Lung microvascular endothelial cell (primary cell): ENCODE measurements around the gene GALNT5. TPM values are rescaled to one million over a fixed set of nuclear protein-coding genes. Genes with fewer than 3 reads are reported as not detected.

ENCODE experiments used
- total RNA-seq: library from RNA; depleted of rRNA; stranded (reverse); fragments of >200 nt; gene quantifications from 2 replicates; pipeline ENCODE4 v1.2.1, GENCODE V29; 2014

GALNT5 gene
- total RNA-seq, 1 donor from 2014 or later = under 0.01 TPM

Other genes starting within 250 kb of the GALNT5 start
- gene ERMN, start 68.1 kb downstream of the GALNT5 start, total RNA-seq = not detected in 2 replicates
- gene CYTIP, start 186.4 kb downstream of the GALNT5 start, total RNA-seq = not detected in 2 replicates